Aorta (tissue), 5 donors: Measurements from ENCODE around the gene SIX4. TPM values are rescaled to one million over a fixed set of nuclear protein-coding genes. Genes with fewer than 3 reads are reported as not detected.

Source experiments
- ATAC-seq: fragments of 200-7000 bp; cut with Tn5 transposase; one replicate; pipeline ENCODE4 v1.9.1; 2022; ENCODE audit warnings: moderate library complexity; ENCODE audit not compliant: low FRiP score
- DNase-seq, 2 donors: peaks; one replicate each; pipeline ENCODE4 v3.0.0-alpha.2; 2020
- H3K27ac ChIP-seq, 2 donors: one replicate each; pipeline ENCODE4 v1.5.1; 2013; ENCODE audit warnings: low read length in 2 of 2, mild to moderate bottlenecking in 2 of 2, moderate library complexity in 2 of 2, control low read depth in 1 of 2, inconsistent platforms in 1 of 2, low read depth in 1 of 2
- H3K27me3 ChIP-seq, 2 donors: one replicate each; pipeline ENCODE4 v1.6.1; 2013; ENCODE audit warnings: control low read depth in 1 of 2, low read length in 1 of 2, mild to moderate bottlenecking in 1 of 2, moderate library complexity in 1 of 2; ENCODE audit not compliant: insufficient read depth in 2 of 2, control insufficient read depth in 1 of 2
- H3K36me3 ChIP-seq, 2 donors: one replicate each; pipeline ENCODE4 v1.6.1; 2013; ENCODE audit warnings: control low read depth in 1 of 2, low read length in 1 of 2, mild to moderate bottlenecking in 1 of 2; ENCODE audit not compliant: insufficient read depth in 2 of 2, control insufficient read depth in 1 of 2
- H3K4me1 ChIP-seq, 2 donors: one replicate each; pipeline ENCODE4 v1.6.1; 2013; ENCODE audit warnings: low read length in 2 of 2, control low read depth in 1 of 2, mild to moderate bottlenecking in 1 of 2, moderate library complexity in 1 of 2; ENCODE audit not compliant: insufficient read depth in 2 of 2, control insufficient read depth in 1 of 2
- H3K4me3 ChIP-seq, 2 donors: one replicate each; pipeline ENCODE4 v1.5.1; 2013; ENCODE audit warnings: low read length in 2 of 2, control low read depth in 1 of 2, mild to moderate bottlenecking in 1 of 2
- H3K9me3 ChIP-seq: one replicate; pipeline ENCODE4 v1.6.1; 2013; ENCODE audit warnings: mild to moderate bottlenecking, low read length; ENCODE audit not compliant: control insufficient read depth
- WGBS, 2 donors: extraction: QIAGEN DNeasy Blood & Tissue Kit; methylation state at CpG; one replicate each; pipeline ENCODE4 v1.1.7; 2013; 5-methylcytosine and 5-hydroxymethylcytosine counted together
- intact Hi-C, 2 donors: fragments of 100-400 bp; cut with DNase I; formaldehyde crosslinking; loops; one replicate each; pipeline versions ENCODE4 v1.14.2 to v1.15.0; 2022
- polyA plus RNA-seq, 2 donors: library from polyadenylated mRNA; stranded (reverse); fragments of 200-250 nt; gene quantifications; one replicate each; pipeline ENCODE4 v1.2.3, GENCODE V29; 2013
- total RNA-seq, 2 donors: library from RNA; stranded (reverse); fragmentation: NEBNext Ultra II Directional; extraction: Animal tissue kit (Norgen Biotek cat#: 25700); gene quantifications; one replicate each; pipeline ENCODE4 v1.2.1, GENCODE V29; 2021
- donor health status: healthy with polysubstance abuse.
- donor health status: Bipolar disorder and iron deficiency.
- donor health status: DM: no; HTN: no; CAD: no.
- donor health status: DM: no; HTN: no; CAD: no.
- donor health status: DM: yes; HTN: yes; CAD: no.

Gene SIX4
- total and polyA plus RNA-seq, 4 donors, result 0.50 to 6.0 (median 1.9) TPM

DNA sequence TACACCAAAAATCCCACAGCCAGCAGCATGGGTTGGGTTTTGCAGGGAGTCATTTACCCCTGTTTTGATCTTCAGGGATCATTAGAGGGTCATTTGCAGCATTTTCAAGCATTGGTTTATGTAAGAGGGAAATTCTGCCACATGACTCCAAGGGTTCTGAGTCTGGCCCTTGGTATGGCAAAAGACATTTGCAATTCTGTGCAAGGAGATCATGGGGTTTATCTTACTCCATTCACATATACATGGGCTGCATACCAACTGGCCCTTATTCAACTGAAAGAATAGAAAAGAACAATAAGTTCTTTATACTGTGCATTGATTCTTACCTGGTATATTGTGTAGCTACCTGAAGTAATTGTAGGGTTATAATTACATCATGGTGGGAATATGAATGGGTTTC is 13.7 kb downstream of the SIX4 start:
- Histone ChIP-seq H3K4me1 (no peaks in the 10 kb centered on the region), H3K9me3 (no peaks in the 10 kb centered on the region), H3K36me3 (peaks cover 0 to 2% of the 10 kb centered on the region in 2 donors), H3K4me3 (no peak overlapping the region), H3K27ac (no peak overlapping the region), H3K27me3 (no peaks in the 10 kb centered on the region)
- intact Hi-C loops, result no loop called here
- no peak for DNase-seq
- ATAC-seq, result no peak

GRCh38 chr14:60707858-60708257 is 16.3 kb downstream of the SIX4 start:
- no peaks in the 10 kb centered on the region for H3K36me3 ChIP-seq
- H3K9me3 ChIP-seq, result no peaks in the 10 kb centered on the region
- H3K4me3 ChIP-seq, result no peak overlapping the region
- intact Hi-C loops, result no loop called here
- DNase-seq (no peak), ATAC-seq (no peak)
- H3K27ac ChIP-seq, result no peak overlapping the region
- 94 to 98% methylated on average over 3 of the region's 3 CpGs for WGBS, 2 donors
- H3K4me1 ChIP-seq, result no peaks in the 10 kb centered on the region
- H3K27me3 ChIP-seq, result no peaks in the 10 kb centered on the region

DNA sequence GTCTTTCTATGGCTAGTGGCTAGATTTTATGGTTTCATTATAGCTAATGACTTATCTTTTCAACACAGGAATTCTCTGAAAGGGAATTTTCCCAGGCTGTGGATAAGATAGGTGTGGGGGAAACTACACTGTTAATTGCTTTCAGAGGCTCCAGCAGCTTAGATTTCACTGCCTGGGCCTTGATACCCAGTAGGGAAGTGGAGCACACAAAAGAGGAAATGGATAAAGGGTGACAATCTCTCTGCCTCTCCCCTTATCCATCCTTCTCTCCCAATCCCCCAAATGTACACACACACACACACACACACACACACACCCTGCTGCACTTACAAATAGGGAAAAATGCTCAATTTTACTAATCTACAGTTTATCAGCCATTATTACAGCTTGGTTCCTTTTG is 19.1 kb downstream of the SIX4 start:
- DNase-seq (no peak), ATAC-seq (no peak)
- Histone ChIP-seq H3K27me3 (no peaks in the 10 kb centered on the region), H3K27ac (no peak overlapping the region), H3K4me1 (no peaks in the 10 kb centered on the region), H3K9me3 (peaks cover 4% of the 10 kb centered on the region), H3K36me3 (no peaks in the 10 kb centered on the region), H3K4me3 (no peak overlapping the region)
- intact Hi-C loops, result no loop called here

- no peaks in the 10 kb centered on the region for H3K4me1 ChIP-seq
- no peak for ATAC-seq
- no peak overlapping the region for H3K4me3 ChIP-seq
- intact Hi-C loops, result no loop called here
- no peaks in the 10 kb centered on the region for H3K36me3 ChIP-seq
- peaks cover 7% of the 10 kb centered on the region for H3K9me3 ChIP-seq
- 87 to 94% methylated on average over 3 of the region's 3 CpGs for WGBS, 2 donors
- DNase-seq, result no peak
- no peaks in the 10 kb centered on the region for H3K27me3 ChIP-seq
- no peak overlapping the region for H3K27ac ChIP-seq
These were observed 23.6 kb downstream of the SIX4 start for GRCh38 chr14:60700598-60700997.

- WGBS, 2 donors, result 79% methylated on average over 4 of the region's 4 CpGs
- Histone ChIP-seq H3K27ac (no peak overlapping the region), H3K36me3 (no peaks in the 10 kb centered on the region), H3K4me1 (no peaks in the 10 kb centered on the region), H3K27me3 (no peaks in the 10 kb centered on the region), H3K9me3 (peaks cover 2% of the 10 kb centered on the region), H3K4me3 (no peak overlapping the region)
- no peak for ATAC-seq
- no peak for DNase-seq
- intact Hi-C loops, result no loop called here
These were observed 28.8 kb downstream of the SIX4 start for GRCh38 chr14:60695327-60695726.

DNA sequence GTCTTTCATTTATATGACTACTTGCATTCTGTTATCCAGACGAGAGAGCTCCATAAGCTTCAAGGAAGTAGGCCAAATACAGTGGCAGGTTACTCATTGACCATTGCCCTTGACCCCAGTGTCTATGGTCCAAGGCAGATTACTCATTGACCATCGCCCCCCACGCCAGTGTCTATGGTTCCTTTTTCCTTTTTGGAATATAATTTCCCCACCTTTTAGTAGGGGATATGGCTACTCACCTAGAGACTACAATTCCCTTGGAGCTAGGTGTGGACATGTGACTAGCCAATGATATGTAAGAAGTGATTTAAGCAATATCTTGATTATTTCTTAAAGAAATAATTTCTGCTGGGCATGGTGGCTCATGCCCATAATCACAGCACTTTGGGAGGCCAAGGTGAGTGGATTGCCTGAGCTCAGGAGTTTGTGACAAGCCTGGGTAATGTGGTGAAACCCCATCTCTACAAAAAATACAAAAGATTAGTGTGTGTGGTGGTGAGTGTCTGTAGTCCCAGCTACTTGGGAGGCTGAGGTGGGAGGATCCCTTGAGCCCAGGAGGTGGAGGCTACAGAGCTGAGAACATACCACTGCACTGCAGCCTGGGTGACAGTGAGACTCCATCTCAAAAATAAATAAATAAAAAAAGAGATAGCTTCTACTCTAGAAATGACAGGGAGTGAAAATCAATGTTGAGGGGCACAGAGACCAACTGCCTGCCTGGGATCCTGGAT is 32.6 kb downstream of the SIX4 start:
- 85 to 86% methylated on average over 3 of the region's 3 CpGs for WGBS, 2 donors
- Histone ChIP-seq H3K36me3 (no peaks in the 10 kb centered on the region), H3K4me3 (no peak overlapping the region), H3K9me3 (no peaks in the 10 kb centered on the region), H3K27ac (no peak overlapping the region), H3K4me1 (no peaks in the 10 kb centered on the region), H3K27me3 (no peaks in the 10 kb centered on the region)
- intact Hi-C loops, result no loop called here
- no peak for ATAC-seq
- DNase-seq, result no peak

DNA sequence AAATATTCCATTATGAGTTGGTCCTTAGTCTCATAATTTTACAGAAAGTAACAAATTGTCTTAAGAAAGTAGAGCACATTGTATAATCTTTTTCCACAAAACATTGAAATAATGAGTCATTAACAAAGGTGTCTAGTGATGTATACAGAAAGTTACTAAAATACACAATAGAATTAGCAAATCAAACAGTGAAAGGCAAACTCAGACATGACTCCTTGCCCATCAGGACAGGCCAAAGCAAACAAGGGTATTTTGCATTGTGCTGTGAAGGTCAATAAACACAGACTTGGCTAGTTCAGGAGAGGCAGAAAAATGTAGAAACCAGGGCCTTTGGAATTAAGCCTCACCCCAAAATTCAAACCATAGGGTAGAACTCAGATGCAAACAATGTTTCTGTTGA is 37.3 kb downstream of the SIX4 start:
- intact Hi-C loops, result no loop called here
- no peak for ATAC-seq
- H3K27ac ChIP-seq, result no peak overlapping the region

GRCh38 chr14:60684203-60684602 is 39.9 kb downstream of the SIX4 start:
- ATAC-seq, result no peak
- H3K36me3 ChIP-seq, result no peaks in the 10 kb centered on the region
- DNase-seq, result no peak
- intact Hi-C loops, result no loop called here
- no peak overlapping the region for H3K4me3 ChIP-seq
- no peak overlapping the region for H3K27ac ChIP-seq
- H3K4me1 ChIP-seq, result no peaks in the 10 kb centered on the region
- WGBS, 2 donors, result 24 to 30% methylated on average over 2 of the region's 2 CpGs
- no peaks in the 10 kb centered on the region for H3K27me3 ChIP-seq
- peaks cover 2% of the 10 kb centered on the region for H3K9me3 ChIP-seq

More for the DNA sequence above, 37.3 kb downstream of the SIX4 start:
- Histone ChIP-seq H3K9me3 (no peaks in the 10 kb centered on the region), H3K4me1 (no peaks in the 10 kb centered on the region), H3K36me3 (no peaks in the 10 kb centered on the region), H3K4me3 (no peak overlapping the region), H3K27me3 (no peaks in the 10 kb centered on the region)
- no peak for DNase-seq

GRCh38 chr14:60681271-60681670 is 42.9 kb downstream of the SIX4 start:
- intact Hi-C loops, result no loop called here
- Histone ChIP-seq H3K27me3 (no peaks in the 10 kb centered on the region), H3K4me3 (no peak overlapping the region), H3K4me1 (no peaks in the 10 kb centered on the region), H3K27ac (no peak overlapping the region), H3K36me3 (no peaks in the 10 kb centered on the region), H3K9me3 (peaks cover 2% of the 10 kb centered on the region)
- ATAC-seq (no peak), DNase-seq (no peak)
